Stimulated activated CD4-positive, alpha-beta T cell treated with anti-CD3 and anti-CD28 coated beads, TNF-alpha, amount 100 ng/mL, for 24 hours (primary cell): ENCODE data around the gene VPS8.

ENCODE experiments used
- DNase-seq, 3 experiments: peaks; one replicate each; pipeline ENCODE4 v3.0.0-alpha.2; 2020; ENCODE audit warnings: low read depth in 3 of 3

Gene VPS8

GRCh38 chr3:185089751-185090150, 277.8 kb downstream of the VPS8 start:
- no peak for DNase-seq

- DNase-seq = no peak
Measured at GRCh38 chr3:185090811-185091210, 278.8 kb downstream of the VPS8 start.

GRCh38 chr3:185093116-185093515, 281.1 kb downstream of the VPS8 start:
- DNase-seq = no peak

GRCh38 chr3:185094697-185095096, 282.7 kb downstream of the VPS8 start:
- no peak for DNase-seq
